Thyroid gland (tissue), 4 donors: ENCODE results near the gene CDH24.

Source experiments
- CTCF ChIP-seq, 6 experiments: fragments of 200-600 bp in 3 of 6; fragments of 450-650 bp in 3 of 6; sonication (generic) in 3 of 6; IDR thresholded peaks; one replicate each; pipeline ENCODE4 v1.5.1; 2016 to 2019; ENCODE audit warnings: antibody characterized with exemption in 6 of 6, mild to moderate bottlenecking in 2 of 6, inconsistent platforms in 1 of 6, moderate library complexity in 1 of 6
- POLR2A ChIP-seq, 2 donors: fragments of 450-650 bp; IDR thresholded peaks; one replicate each; pipeline ENCODE4 v1.6.1; 2017; ENCODE audit warnings: antibody characterized with exemption in 2 of 2, mild to moderate bottlenecking in 2 of 2, moderate library complexity in 1 of 2

GRCh38 chr14:23062002-23062401 is 4.7 kb upstream of the CDH24 start:
- TF ChIP-seq CTCF (IDR thresholded peaks at IDR 0.05) (no peak), POLR2A (IDR thresholded peaks at IDR 0.05) (no peak)
